KG1 (cell line): ENCODE results near the gene TIMM17A.

Experiments
- DNase-seq: peaks from one replicate; lab custom pipeline; 2025; lab: John Stamatoyannopoulos, UW

TIMM17A gene

GRCh38 chr1:201983380-201983805 is 28.1 kb downstream of the TIMM17A start:
- DNase-seq, result no peak

- DNase-seq, result no peak
Observed at GRCh38 chr1:201984446-201984845, 29.1 kb downstream of the TIMM17A start.

- no peak for DNase-seq
Observed at GRCh38 chr1:201985355-201985754, 30.1 kb downstream of the TIMM17A start.

GRCh38 chr1:201988601-201989000 is 33.3 kb downstream of the TIMM17A start:
- no peak for DNase-seq

- no peak for DNase-seq
Observed at GRCh38 chr1:201989354-201990128, 34.2 kb downstream of the TIMM17A start.

GRCh38 chr1:201990427-201990826 is 35.1 kb downstream of the TIMM17A start:
- no peak for DNase-seq

GRCh38 chr1:201999625-202000238 is 44.4 kb downstream of the TIMM17A start:
- no peak for DNase-seq

- no peak for DNase-seq
Observed at GRCh38 chr1:202002507-202002906, 47.2 kb downstream of the TIMM17A start.

- DNase-seq, result no peak
Observed at GRCh38 chr1:202004711-202005110, 49.4 kb downstream of the TIMM17A start.

- no peak for DNase-seq
Observed at GRCh38 chr1:202005958-202006357, 50.7 kb downstream of the TIMM17A start.

GRCh38 chr1:202007304-202007703 is 52.0 kb downstream of the TIMM17A start:
- no peak for DNase-seq

- DNase-seq, result no peak
Observed at GRCh38 chr1:202007805-202008489, 52.6 kb downstream of the TIMM17A start.

- peak; percentile 38 for DNase-seq
Observed at GRCh38 chr1:202009326-202010179, 54.2 kb downstream of the TIMM17A start.

GRCh38 chr1:202010180-202011015 is 55.1 kb downstream of the TIMM17A start, which contains the start of gene ELF3:
TSS of gene ELF3 (plus strand) at chr1:202010587. CDS start at chr1:202011137, 550 bp downstream.
- no peak for DNase-seq

GRCh38 chr1:202011994-202012393 is 56.7 kb downstream of the TIMM17A start:
- no peak for DNase-seq

- no peak for DNase-seq
Observed at GRCh38 chr1:202012544-202013478, 57.5 kb downstream of the TIMM17A start.

GRCh38 chr1:202013603-202014002 is 58.3 kb downstream of the TIMM17A start:
- DNase-seq, result no peak

GRCh38 chr1:202014060-202014459 is 58.8 kb downstream of the TIMM17A start:
- DNase-seq, result no peak

GRCh38 chr1:202014915-202015661 is 59.8 kb downstream of the TIMM17A start:
- DNase-seq, result no peak
